ENCODE measurements around the gene CD3E. TPM values are rescaled to one million over a fixed set of nuclear protein-coding genes. Genes with fewer than 3 reads are reported as not detected.
A peak's percentile ranks its signal among the peaks of the same experiment; 100 is the strongest.

Gene CD3E
- not detected in 2 replicates for total RNA-seq (2014; rRNA removed; shearing (Covaris generic))

GRCh38 chr11:118304568-118305248 is at the start of gene CD3E:
TSS of gene CD3E (plus strand) at chr11:118304730. CDS start at chr11:118304953, 223 bp downstream.
- no peak for DNase-seq (ENCODE audit: low read depth)

GRCh38 chr11:118258410-118258809 is 46.1 kb upstream of the CD3E start:
- DNase-seq (ENCODE audit: low read depth), result no peak

- no peak for DNase-seq (ENCODE audit: low read depth)
These were observed 45.4 kb upstream of the CD3E start for GRCh38 chr11:118259138-118259537.

GRCh38 chr11:118260353-118260752 is 44.2 kb upstream of the CD3E start:
- DNase-seq (ENCODE audit: low read depth), result no peak

- no peak for DNase-seq (ENCODE audit: low read depth)
These were observed 41.4 kb upstream of the CD3E start for GRCh38 chr11:118263112-118263511.

- peak; percentile 25 for DNase-seq (ENCODE audit: low read depth)
These were observed 40.6 kb upstream of the CD3E start, which contains the start of gene MPZL2 for GRCh38 chr11:118263695-118264568. TSS of gene MPZL2 (minus strand) at chr11:118264297. CDS start at chr11:118264153, 144 bp downstream.

GRCh38 chr11:118264569-118265465 is 39.7 kb upstream of the CD3E start:
- DNase-seq (ENCODE audit: low read depth), result no peak

GRCh38 chr11:118265954-118266353 is 38.6 kb upstream of the CD3E start:
- DNase-seq (ENCODE audit: low read depth), result no peak

GRCh38 chr11:118267486-118267885 is 37.0 kb upstream of the CD3E start:
- no peak for DNase-seq (ENCODE audit: low read depth)

- no peak for DNase-seq (ENCODE audit: low read depth)
These were observed 32.5 kb upstream of the CD3E start for GRCh38 chr11:118272001-118272400.

GRCh38 chr11:118274186-118274585 is 30.3 kb upstream of the CD3E start:
- no peak for DNase-seq (ENCODE audit: low read depth)

GRCh38 chr11:118275176-118275575 is 29.4 kb upstream of the CD3E start:
- DNase-seq (ENCODE audit: low read depth), result peak; percentile 53

GRCh38 chr11:118276422-118276821 is 28.1 kb upstream of the CD3E start:
- DNase-seq (ENCODE audit: low read depth), result no peak

GRCh38 chr11:118277312-118277711 is 27.2 kb upstream of the CD3E start:
- DNase-seq (ENCODE audit: low read depth), result peak; percentile 20

GRCh38 chr11:118281284-118281683 is 23.2 kb upstream of the CD3E start:
- no peak for DNase-seq (ENCODE audit: low read depth)

GRCh38 chr11:118282606-118283005 is 21.9 kb upstream of the CD3E start:
- no peak for DNase-seq (ENCODE audit: low read depth)

- no peak for DNase-seq (ENCODE audit: low read depth)
These were observed 21.4 kb upstream of the CD3E start for GRCh38 chr11:118283037-118283636.

- DNase-seq (ENCODE audit: low read depth), result no peak
These were observed 20.7 kb upstream of the CD3E start for GRCh38 chr11:118283756-118284350.

- DNase-seq (ENCODE audit: low read depth), result no peak
These were observed 18.0 kb upstream of the CD3E start for GRCh38 chr11:118286545-118286944.

- DNase-seq (ENCODE audit: low read depth), result peak; percentile 34
These were observed 17.5 kb upstream of the CD3E start for GRCh38 chr11:118287006-118287405.

- DNase-seq (ENCODE audit: low read depth), result no peak
These were observed 15.1 kb upstream of the CD3E start for GRCh38 chr11:118289401-118289800.

Data from RPMI7951 (cell line).